GM21528 (cell line): ENCODE measurements around the gene ZNF500.
"Not testable (repeated sequence)": the region's sequence is repeated elsewhere in the genome, so short reads cannot be mapped to it uniquely, and the experiment has no call there.

Experiments used
- ATAC-seq: cut with Tn5 transposase; IDR thresholded peaks from one replicate; pipeline ENCODE4 v1.9.1; 2021; ENCODE audit warnings: mild to moderate bottlenecking, moderate library complexity; ENCODE audit not compliant: unreplicated experiment, low FRiP score

Gene ZNF500

DNA sequence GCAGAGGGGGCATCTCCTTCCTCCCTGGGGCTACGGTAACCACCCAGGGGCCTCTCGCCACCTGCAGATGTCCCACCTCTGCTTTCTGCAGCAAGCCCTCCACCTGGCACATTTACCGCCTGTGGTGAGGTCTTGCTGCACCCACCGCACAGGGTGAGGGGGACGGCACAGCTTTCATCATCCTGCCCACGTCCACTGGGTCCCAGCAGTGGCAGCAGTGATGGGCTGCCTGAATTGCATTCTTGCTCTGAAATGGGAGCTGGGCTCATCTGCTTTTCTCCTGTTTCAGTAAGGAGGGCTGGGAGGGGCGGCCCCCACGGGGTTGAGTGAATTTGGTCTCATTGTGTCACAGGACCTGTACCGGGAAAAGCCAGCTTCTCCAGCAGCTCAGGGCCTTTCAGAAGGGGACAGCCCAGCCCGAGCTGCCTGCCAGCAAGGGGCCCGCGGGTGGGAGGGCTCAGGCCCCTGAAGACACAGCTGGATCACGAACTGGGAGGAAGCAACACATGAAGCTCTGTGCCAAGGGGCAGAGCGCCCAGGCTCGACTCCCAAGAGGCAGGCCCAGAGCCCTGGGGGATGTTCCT lies 19.9 kb downstream of the ZNF500 start:
- no peak for ATAC-seq

DNA sequence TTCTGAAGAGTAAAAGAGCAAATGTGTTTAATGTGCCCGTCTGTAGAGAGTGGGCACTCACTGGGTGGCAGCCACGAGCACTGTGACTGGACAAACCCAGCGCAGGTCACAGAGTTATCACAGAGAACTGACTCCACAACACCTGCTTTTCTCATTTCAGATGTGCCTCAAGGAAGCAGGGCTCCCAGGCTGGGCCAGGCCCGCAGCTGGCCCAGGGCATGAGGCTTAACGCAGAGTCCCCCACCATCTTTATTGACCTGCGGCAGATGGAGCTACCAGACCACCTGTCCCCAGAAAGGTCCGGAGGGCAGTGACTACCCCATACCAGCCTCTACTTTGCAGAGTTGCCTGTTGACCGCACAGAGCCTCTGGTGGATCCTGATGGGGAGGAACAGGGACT lies 20.7 kb downstream of the ZNF500 start:
- no peak for ATAC-seq

DNA sequence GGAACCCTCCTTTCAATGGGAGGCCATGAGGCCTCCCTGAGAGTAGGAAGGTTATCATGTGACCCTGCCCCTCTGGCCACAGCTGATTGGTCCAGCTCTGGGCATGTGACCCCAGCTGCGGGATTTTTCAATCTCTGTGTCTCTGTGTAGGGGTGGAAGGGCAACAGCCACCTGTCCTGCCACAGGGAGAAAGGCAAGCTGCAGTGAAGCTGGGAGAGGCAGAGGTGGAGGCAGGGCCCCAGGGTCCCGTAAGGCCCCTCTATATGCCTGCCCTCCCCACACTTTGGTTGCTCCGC lies 21.7 kb downstream of the ZNF500 start:
- no peak for ATAC-seq

DNA sequence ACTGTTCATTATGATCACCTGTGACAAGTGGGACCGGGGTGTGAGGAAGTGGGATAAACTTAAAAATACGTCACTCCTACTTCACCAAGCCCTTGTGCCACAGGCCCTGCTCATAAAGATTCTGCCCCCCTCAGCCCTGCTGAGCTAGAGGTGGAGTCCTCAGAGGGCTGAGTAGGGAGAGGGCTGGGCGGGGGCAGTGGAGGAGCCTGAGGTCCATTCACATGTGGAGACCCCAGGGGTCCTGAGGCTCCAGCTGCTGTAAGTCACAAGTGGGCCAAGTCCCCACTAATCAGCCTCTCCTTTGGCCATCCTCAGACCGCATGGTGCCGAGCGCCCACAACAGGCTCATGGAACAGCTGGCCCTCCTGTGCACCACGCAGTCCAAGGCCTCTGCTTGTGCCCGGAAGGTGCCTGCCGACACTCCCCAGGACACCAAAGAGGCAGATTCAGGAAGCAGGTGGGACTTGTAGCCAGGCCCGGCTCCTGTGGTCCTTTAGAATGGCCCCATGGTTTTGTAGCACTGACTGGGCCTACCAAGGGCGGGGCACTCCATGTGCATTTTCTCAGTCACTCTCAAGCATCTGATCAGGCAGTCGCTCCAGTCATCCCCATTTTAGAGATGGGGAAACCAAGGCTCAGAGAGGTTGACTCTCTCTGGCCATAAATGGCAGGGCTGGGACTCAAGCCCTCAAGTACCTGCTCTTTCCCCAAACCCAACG lies 22.2 kb downstream of the ZNF500 start:
- ATAC-seq, result no peak

DNA sequence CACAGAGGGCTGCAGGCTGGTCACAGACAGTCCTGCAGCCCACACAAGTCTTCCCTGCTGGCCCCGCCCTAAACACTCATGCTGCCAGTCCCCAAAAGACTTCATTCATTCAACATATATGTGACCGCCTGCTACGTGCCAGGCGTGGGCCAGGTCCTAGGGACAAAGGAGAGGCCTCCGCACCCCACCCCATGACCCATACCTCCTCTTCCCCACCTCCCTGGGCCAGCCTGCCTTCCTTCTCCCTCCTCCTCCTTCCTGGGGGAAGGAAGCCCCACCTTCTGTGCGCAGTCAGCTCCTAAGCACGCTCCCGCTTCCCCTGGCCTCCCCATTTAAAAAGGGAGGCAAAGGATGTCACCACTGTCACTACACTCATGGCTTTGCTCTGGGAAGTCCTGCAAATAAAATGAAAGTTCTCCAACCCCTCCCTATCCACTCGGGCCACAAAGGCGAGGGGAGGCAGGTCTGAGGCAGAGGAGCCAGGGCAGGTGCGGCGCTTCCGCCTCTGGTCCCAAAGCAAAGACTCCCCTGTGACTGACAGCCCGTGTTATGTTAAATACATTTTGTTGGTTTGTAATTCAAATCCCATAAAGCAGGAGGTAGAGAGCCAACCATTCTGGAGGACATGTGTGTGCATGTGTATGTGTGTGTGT lies 23.6 kb downstream of the ZNF500 start:
- ATAC-seq, result no peak

DNA sequence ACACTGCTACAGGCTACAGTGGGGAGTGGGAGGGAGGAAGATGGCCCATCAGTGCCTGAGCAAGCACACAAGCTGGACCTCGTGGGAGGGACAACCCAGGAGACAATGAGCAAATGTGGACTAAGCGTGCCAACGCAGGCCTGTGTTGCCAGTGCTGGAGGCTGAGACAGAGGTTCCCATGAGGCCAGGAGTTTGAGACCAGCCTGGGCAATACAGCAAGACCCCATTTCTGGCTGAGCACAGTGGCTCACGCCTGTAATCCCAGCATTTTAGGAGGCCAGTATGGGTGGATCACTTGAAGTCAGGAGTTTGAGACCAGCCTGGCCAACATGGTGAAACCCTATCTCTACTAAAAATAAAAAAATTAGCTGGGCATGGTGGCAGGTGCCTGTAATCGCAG lies 28.6 kb downstream of the ZNF500 start:
- not testable (repeated sequence) for ATAC-seq

DNA sequence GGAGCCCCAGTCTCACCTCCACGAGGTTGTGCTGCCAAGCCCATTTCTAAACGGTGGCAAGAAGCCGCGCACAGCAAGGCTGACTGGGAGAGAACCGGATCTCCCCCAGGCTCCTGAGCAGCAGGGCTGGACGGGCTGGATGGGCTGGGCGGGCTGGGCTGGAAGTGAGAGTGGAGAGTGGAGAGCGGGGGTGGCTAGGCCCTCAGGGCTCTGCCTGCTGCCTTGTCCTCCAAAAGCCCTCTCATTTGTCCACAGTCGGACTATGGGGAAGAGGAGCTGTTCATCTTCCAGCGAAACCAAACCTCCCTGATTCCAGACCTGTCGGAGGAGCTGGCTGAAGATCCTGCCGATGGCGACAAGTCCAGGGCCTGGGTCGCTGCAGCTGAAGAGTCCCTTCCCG lies 29.4 kb downstream of the ZNF500 start:
- ATAC-seq, result no peak

DNA sequence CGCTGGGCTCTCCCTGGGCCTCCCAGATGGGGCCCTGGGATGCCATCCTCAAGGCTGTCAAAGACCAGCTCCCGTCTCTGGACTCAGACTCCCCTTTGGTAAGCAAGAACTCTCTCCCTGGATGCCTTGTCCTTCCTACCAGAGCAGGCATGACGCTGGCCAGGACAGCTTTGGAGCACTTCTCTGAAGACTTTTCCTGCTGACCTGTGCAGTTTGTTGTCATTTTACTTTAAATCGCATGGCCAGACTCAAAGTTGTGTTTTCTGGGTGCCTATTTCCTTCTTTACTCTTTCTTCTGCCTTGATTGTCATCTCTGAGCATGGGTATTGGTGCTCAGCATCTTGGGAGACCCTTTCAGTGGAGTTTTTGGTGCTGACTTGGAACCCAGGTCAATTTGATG lies 30.4 kb downstream of the ZNF500 start:
- no peak for ATAC-seq

DNA sequence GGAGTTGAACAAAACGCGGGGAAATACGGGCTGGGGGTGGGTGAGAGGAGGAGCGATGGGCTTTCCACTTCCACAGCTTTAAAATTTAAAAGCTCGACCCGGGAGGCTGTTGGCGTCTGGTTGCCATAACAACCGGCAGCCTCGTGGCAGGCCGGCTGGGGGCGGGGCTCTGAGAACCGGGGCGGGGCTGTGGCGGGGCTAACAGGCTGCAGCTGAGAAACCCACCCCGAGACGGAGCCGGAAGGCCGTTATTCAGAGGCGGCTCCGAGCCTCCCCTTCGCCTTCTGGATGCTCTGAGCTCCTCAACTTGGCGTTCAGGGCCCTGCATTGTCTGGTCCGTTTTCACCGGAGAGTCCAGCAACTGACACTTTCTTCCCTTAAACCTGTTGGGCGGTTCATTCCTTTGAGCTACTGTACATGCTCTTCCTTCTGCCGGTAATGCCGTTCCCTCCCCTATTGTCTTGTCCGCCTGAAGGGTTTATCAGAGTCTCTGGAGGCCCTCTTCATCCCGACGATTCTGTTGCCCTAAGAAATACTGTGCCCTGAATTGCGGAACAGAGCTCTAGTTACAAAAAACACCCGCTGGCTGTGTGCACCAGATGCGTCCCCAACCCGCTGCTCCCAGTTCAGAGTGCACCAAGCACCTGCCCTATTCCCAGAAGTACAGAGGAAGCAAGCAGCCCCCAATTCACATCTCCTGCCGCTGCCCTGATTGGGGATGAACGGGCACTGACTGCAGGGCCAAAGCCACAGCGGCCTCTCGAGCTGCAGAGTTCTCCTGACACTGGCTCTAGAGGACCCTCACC lies 32.0 kb downstream of the ZNF500 start:
- peak; percentile 66 for ATAC-seq

DNA sequence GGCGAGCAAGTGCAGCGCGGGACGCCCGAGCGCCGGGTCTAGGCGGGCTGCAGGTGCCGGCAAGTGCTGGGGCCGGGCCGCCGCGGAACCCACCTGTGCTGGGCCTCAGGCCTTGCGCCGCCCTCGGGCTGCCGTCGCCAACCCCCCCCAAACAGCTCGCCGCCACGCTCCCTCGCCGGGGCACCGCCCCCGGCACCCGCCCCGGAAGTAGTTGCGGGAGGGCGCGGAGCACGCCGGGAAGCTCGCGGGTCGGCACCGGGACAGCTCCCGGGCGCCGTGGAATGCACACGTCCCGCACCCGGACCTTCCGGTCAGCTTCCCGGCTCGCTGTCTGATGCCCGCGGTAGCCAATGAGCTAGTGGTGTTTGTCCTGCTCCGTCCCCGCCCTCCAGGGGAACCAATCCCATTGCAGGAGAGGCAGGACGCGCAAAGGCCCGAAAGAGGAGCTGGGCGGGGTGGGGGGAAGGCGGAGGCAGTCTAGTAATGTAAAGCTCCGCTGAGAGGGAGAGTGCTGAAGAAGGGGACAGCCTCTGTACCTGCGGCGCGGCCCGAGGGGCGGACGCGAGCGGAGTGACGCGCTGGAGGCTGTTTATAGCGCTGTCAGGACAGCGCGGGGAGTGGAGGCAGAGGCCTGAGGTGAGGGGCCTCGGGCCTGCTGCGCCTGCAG lies 32.8 kb downstream of the ZNF500 start, which contains the start of the genes ANKS3 and DNAAF8:
Gene ANKS3 (minus strand): TSS at position 209 of the 667 bp plus-strand sequence. CDS start 4,122 bp downstream, outside the sequence.
Gene DNAAF8 (plus strand): TSS at position 475 of the 667 bp plus-strand sequence. CDS start 1,978 bp downstream, outside the sequence.
- peak; percentile 80 for ATAC-seq

DNA sequence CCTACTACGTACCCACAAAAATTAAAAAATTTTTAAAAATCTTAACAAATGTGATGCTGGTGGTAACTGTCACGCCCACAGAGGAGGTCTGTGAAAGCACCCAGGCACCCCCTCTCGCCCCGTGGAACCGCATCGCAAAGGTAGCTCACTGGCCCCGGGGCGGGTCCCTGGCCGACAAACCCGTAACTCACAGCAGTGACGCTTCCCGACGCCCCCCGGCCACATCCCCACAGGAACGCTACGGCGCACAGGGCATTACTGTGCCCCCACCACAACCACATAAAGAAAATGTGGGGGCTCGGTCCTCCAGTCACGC lies 33.3 kb downstream of the ZNF500 start:
- ATAC-seq, result peak; percentile 7

DNA sequence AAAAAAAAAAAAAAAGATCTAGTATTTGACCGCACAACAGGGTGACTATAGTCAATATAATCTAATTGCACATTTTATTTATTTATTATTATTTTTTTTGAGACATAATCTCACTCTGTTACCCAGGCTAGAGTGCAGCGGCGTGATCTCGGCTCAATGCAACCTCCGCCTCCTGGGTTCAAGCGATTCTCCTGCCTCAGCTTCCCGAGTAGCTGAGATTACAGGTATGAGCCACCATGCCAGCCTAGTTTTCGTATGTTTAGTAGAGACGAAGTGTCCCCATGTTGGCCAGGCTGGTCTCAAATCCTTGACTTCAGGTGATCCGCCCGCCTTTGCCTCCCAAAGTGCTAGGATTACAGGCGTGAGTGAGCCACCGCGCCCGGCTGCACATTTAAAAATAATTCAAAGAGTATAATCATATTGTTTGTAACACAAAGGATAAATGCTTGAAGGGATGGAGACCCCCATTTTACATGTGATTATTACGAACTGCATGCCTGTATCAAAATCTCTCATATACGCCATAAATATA lies 33.7 kb downstream of the ZNF500 start:
- no peak for ATAC-seq

DNA sequence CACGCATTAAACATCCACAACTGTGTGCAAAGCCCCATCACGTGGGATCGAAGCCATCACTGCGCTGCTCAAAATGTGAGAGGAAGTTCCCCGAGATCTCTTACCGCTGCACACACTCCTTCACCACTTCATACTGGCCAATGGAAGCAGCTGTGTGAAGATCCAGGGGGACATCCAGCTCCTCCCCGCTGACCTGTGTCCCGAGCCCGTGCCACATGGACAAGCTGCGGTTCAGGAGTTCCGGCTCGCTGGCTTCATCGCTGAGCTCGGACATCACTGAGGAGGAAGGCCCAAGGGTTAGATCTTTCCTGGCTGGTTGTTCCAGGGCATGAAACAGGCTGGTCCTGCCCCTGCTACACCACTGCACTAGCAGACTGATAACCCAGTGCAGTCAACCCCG lies 37.1 kb downstream of the ZNF500 start:
- ATAC-seq, result no peak

DNA sequence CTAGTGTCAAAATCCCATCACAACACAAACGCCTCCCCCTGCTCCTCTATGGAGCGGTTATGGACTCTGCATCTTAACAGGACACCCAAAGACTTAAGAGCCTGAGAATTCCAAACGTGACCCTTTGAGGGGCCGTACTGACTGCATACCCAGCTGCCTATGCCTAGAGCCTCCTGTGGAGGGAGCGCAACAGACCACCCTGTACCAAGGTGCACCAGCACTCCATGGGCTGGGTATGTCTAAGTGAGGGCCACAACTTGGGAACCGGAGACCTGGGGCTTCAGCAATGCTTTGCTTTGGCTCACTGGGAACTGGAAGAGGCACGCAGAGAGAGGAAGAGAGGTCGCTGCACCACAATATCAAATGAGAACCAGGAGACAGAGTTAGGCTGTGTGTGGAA lies 38.3 kb downstream of the ZNF500 start:
- no peak for ATAC-seq

DNA sequence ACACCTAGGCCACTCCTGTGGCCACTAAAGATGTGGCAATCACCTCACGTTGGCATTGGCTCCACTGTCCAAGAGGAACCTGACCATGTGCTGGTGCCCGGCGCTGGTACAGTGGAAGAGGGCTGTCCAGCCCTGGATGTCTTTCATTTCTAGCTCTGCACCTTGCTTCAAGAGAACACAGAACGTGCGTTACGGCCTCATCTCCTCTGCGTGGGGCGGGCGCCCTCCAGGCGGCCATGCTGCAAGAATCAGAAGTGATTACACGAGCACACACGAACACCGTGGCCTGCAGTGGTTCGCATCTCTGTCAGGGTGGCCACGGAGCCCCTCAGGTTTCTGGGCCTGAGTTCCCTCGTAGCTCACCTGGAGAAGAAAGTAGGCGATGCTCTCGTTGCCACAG lies 40.3 kb downstream of the ZNF500 start:
- no peak for ATAC-seq

DNA sequence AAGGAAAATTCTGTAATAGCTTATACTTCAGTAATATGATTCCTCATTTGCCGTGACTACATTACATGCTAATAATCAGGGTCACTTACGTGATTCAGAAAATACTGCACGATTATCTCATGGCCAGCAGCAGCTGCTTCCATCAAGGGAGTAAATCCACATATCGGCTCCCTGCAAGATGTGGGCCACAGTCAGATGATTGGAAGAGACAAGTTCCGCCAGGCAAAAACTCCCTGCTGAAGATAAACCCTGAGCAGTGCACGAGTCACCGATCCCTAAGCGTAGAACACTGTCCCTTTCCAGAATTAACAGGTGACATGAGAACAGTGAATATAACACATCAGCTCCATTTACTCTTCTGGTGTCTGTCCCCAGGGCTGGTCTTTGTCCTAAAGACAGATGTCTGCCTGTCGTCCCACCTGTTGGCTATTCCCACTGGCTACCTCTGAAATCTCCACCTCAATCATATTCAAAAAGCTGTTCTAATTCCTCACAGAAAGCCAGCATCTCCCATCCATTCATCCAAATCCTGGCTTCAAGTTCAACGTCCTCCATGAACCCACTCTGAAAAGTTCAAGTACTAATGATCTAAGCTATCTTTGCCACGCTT lies 42.2 kb downstream of the ZNF500 start:
- no peak for ATAC-seq

DNA sequence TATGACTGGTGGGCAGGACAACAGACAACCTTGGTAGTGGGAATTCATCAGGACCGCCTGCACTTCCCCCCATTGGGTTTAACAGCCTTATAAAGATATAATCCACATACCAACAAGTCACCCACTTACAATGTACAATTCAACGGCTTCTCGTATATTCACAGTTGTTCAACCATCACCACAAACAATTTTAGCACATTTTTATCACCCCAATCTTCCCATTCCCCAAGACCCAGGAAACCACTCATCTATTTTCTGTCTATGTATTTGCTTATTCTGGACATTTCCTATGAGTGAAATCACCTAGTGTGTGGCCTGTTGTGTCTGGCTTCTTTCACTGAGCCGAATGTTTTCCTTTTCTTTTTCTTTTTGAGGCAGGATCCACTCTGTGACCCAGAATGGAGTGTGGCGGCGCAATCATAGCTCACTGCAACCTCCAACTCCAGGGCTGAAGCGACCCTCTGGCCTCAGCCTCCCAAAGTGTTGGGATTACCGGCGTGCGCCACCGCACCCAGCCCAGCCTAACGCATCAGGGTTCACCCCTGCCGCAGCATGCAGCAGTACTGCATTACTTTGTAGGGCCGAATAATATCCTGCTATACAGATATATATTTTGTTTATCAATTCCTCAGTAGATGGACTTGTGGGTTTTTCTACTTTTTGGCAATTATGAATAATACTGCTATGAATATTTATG lies 43.7 kb downstream of the ZNF500 start:
- no peak for ATAC-seq

DNA sequence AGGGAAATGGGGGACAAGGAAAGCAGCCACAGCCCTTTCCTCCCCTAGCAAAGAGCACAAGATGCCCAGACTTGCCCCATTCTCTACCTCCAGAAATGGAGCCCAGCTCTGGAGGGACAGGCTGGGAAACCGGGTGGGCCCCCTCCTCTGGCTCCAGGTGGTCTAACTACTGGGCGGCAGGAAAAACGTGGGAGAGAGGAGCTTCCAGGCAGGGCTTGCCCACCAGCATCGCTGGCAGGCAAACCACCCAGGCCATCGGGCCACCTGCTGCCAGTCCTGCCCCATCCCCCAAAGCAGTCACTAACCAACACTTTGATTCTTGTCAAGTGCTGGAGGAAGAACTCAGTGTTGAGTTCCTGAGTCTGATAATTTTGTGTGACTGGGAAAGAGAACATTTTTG lies 48.5 kb downstream of the ZNF500 start:
- ATAC-seq, result no peak

DNA sequence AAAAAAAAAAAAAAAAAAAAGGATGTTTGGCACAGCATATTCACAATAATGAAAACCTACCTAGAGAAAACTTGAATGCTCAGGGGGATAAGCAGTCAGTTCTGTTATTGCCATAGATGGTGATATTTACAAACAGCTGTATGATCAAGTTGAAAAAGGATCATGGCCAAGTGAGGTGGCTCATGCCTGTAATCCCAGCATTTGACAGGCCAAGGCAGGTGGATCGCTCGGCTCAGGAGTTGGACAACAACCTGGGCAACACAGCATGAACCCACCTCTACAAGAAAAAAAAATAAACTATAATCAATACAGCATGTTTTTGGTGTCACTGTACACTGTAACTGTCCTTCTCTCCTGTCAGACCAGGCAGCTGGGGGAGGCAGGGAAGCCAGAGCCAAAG lies 52.0 kb downstream of the ZNF500 start:
- no peak for ATAC-seq
